Heart left ventricle (tissue), 16 donors: Measurements from ENCODE around the gene ADGRD1. TPM values are rescaled to one million over a fixed set of nuclear protein-coding genes. Genes with fewer than 3 reads are reported as not detected.

Experiments used
- ATAC-seq, 4 donors: fragments of 200-7000 bp; cut with Tn5 transposase; one replicate each; pipeline ENCODE4 v1.9.1; 2020 to 2022; ENCODE audit warnings: moderate library complexity in 4 of 4, mild to moderate bottlenecking in 3 of 4, moderate number of reproducible peaks in 1 of 4
- DNase-seq, 5 donors: peaks; one replicate each; pipeline ENCODE4 v3.0.0-alpha.2; 2020
- H3K27ac ChIP-seq, 12 donors: fragments of 200-600 bp; sonication (generic) in 4 of 12; one replicate each; pipeline versions ENCODE4 v1.5.0 to v1.8.0; 2016 to 2022; ENCODE audit warnings: mild to moderate bottlenecking in 2 of 12
- H3K27me3 ChIP-seq, 9 donors: fragments of 200-600 bp; sonication (generic) in 2 of 9; one replicate each; pipeline versions ENCODE4 v1.5.1 to v1.8.0; 2016 to 2022; ENCODE audit warnings: mild to moderate bottlenecking in 3 of 9
- H3K36me3 ChIP-seq, 9 donors: fragments of 200-600 bp; sonication (generic) in 2 of 9; one replicate each; pipeline versions ENCODE4 v1.5.0 to v1.8.0; 2018 to 2022; ENCODE audit warnings: mild to moderate bottlenecking in 2 of 9
- H3K4me1 ChIP-seq, 12 donors: fragments of 200-600 bp; sonication (generic) in 4 of 12; one replicate each; pipeline versions ENCODE4 v1.5.0 to v1.8.0; 2016 to 2022; ENCODE audit warnings: mild to moderate bottlenecking in 3 of 12
- H3K4me3 ChIP-seq, 12 donors: fragments of 200-600 bp; sonication (generic) in 4 of 12; one replicate each; pipeline versions ENCODE4 v1.5.0 to v1.8.0; 2017 to 2022; ENCODE audit warnings: mild to moderate bottlenecking in 9 of 12, moderate library complexity in 4 of 12
- H3K9me3 ChIP-seq, 12 donors: fragments of 200-600 bp; sonication (generic) in 4 of 12; one replicate each; pipeline versions ENCODE4 v1.5.0 to v1.8.0; 2016 to 2022; ENCODE audit warnings: mild to moderate bottlenecking in 1 of 12
- POLR2A ChIP-seq, 2 donors: fragments of 450-650 bp; IDR thresholded peaks; one replicate each; pipeline ENCODE4 v1.6.1; 2017; ENCODE audit warnings: antibody characterized with exemption in 2 of 2, mild to moderate bottlenecking in 2 of 2, moderate library complexity in 2 of 2
- WGBS, 4 donors: extraction: QIAGEN DNeasy Blood & Tissue Kit in 2 of 4; methylation state at CpG; one replicate each; pipeline versions ENCODE4 v1.1.5 to v1.1.7; 2013 to 2018; 5-methylcytosine and 5-hydroxymethylcytosine counted together
- intact Hi-C, 10 donors: fragments of 100-400 bp; cut with DNase I; formaldehyde crosslinking; loops; one replicate each; pipeline versions ENCODE4 v1.11.1 to v1.14.2; 2022
- polyA plus RNA-seq, 2 donors: library from polyadenylated mRNA; stranded (reverse); fragments of 200-250 nt; gene quantifications; one replicate each; pipeline ENCODE4 v1.2.3, GENCODE V29; 2013
- total RNA-seq, 9 donors: library from RNA; depleted of rRNA in 2 of 9; stranded (reverse); fragments of >200 nt in 2 of 9; fragmentation: NEBNext Ultra II Directional in 3 of 9; extraction: Animal tissue kit (Norgen Biotek cat#: 25700) in 3 of 9; gene quantifications; one replicate each; pipeline versions ENCODE4 v1.1.0 to v1.2.4, GENCODE V29; 2016 to 2023
- TF ChIP-seq, protein P1 (sequence below), 12 donors: fragments of 200-600 bp; sonication (generic) in 4 of 12; IDR thresholded peaks; one replicate each; pipeline versions ENCODE4 v1.5.0 to v1.8.0; 2018 to 2022; ENCODE audit warnings: antibody characterized with exemption in 12 of 12, mild to moderate bottlenecking in 5 of 12
- donor health status: ischemic (EF 13 %, LVEDD 7.1; RV severe dilation, severe dysfunction).
- donor health status: healthy with polysubstance abuse.
- donor health status: DM: no; HTN: yes; CAD: no.
- donor health status: DM: no; HTN: no; CAD: no.
- donor health status: ischemic (EF 25% LVEDD 6.9; RV normal size, moderate dysfunction).
- donor health status: ischemic (EF 25% LVEDD 5.7; RV mildly dilated, moderate dysfunction).
- donor health status: healthy.
- donor health status: DM: yes; HTN: yes; CAD: no.
- donor health status: ischemic (EF 35%, LVEDD 5.7; RV mildly dilated, moderate dysfunction).
- donor health status: nonischemic (EF 11% LVEDD 7.7; RV severe dilation, severe dysfunction).
- donor health status: DM: yes; HTN: yes; CAD: no.
- donor health status: PGD.
- donor health status: ischemic (EF 29% LVEDD 5.4; RV normal size, mild dysfunction).
- donor health status: nonischemic (EF 23%, LVEDD 6.1; RV moderate dilation, normal function).

Gene ADGRD1
- total and polyA plus RNA-seq, 11 donors, result 22.7 to 109 (median 66.3) TPM

DNA sequence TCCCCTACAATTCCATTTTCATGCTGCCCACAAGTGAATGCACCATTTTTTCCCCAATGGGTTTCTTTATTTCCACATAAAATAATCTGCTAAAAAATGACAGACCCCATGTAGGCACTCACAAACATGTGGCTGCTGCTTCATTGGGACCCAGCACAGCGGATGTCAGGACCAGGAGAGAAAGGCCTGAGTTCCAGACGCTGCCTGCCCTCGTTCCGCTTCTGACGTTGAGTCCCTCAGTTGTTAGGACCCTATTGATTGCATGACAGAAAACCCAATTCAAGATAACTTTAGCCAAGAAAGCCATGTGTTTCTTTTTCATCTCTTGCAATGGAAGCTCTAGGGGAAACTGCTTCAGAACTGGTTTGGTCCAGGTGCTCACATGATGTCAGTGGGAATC lies 34.6 kb downstream of the ADGRD1 start:
- TF ChIP-seq, protein P1, sequence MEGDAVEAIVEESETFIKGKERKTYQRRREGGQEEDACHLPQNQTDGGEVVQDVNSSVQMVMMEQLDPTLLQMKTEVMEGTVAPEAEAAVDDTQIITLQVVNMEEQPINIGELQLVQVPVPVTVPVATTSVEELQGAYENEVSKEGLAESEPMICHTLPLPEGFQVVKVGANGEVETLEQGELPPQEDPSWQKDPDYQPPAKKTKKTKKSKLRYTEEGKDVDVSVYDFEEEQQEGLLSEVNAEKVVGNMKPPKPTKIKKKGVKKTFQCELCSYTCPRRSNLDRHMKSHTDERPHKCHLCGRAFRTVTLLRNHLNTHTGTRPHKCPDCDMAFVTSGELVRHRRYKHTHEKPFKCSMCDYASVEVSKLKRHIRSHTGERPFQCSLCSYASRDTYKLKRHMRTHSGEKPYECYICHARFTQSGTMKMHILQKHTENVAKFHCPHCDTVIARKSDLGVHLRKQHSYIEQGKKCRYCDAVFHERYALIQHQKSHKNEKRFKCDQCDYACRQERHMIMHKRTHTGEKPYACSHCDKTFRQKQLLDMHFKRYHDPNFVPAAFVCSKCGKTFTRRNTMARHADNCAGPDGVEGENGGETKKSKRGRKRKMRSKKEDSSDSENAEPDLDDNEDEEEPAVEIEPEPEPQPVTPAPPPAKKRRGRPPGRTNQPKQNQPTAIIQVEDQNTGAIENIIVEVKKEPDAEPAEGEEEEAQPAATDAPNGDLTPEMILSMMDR (IDR thresholded peaks at IDR 0.05), result no peak
- no peak for TF ChIP-seq POLR2A (IDR thresholded peaks at IDR 0.05)
- intact Hi-C loops, result no loop called here
- Histone ChIP-seq H3K9me3 (no peaks in the 10 kb centered on the region), H3K4me1 (peaks cover 0 to 12% (median 2%) of the 10 kb centered on the region in 12 donors), H3K27me3 (no peaks in the 10 kb centered on the region), H3K27ac (no peak overlapping the region), H3K36me3 (peaks cover 0 to 47% (median 39%) of the 10 kb centered on the region in 9 donors), H3K4me3 (no peak overlapping the region)
- ATAC-seq, result no peak
- 83 to 96% (median 94%) methylated on average over 5 of the region's 5 CpGs for WGBS, 4 donors
- DNase-seq, result no peak

DNA sequence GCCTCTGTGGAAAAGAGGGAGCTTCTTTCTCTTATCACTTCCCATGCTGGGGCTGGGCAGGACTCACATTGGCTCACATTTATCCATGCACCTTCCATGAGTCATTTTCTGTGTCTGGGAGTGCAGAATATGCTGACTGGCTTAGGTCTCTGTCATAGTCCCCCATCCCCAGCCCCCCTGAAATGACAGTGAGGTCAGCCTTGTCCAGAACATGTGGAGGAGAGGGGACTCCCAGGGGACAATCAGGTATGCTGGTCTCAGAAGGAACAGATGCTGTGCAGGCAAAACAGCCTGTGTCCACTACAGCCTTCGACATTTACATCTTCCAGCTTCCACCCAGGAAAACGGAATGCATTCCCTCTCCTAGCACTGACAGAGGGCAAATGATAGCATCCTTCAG lies 35.0 kb downstream of the ADGRD1 start:
- no peak overlapping the region for H3K27ac ChIP-seq
- H3K27me3 ChIP-seq, result no peaks in the 10 kb centered on the region
- peaks cover 0 to 52% (median 43%) of the 10 kb centered on the region in 9 donors for H3K36me3 ChIP-seq
- DNase-seq (no peak), ATAC-seq (peak in 1 of 4 donors; percentile 40)
- H3K9me3 ChIP-seq, result no peaks in the 10 kb centered on the region
- peaks cover 0 to 8% (median 0%) of the 10 kb centered on the region in 12 donors for H3K4me1 ChIP-seq
- 54 to 80% (median 65%) methylated on average over 2 of the region's 2 CpGs for WGBS, 4 donors
- no peak for TF ChIP-seq POLR2A (IDR thresholded peaks at IDR 0.05)
- TF ChIP-seq, protein P1 (IDR thresholded peaks at IDR 0.05), result no peak
- intact Hi-C loops, result no loop called here
- H3K4me3 ChIP-seq, result no peak overlapping the region

DNA sequence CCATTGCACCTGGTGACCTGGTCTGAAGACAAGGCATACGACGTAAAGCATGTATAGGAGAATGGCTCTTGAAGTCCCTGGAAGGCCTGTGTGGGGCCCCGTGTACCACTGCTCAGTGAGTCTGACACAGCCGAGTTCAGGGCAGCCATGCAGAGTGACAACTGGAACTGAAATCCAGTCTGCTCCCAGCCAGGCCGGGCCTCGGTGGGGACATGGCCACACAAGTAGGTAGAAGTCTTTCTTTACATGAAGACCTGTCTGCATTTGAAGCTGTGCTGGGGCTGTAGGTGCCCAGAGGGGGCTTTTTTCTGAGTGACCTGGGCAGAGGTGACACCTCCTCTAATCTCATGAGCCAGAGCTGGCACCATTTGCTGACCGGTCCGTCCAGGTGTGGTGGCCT lies 35.7 kb downstream of the ADGRD1 start:
- TF ChIP-seq POLR2A (IDR thresholded peaks at IDR 0.05), result no peak
- TF ChIP-seq, protein P1 (IDR thresholded peaks at IDR 0.05), result no peak
- no peak for DNase-seq
- no peaks in the 10 kb centered on the region for H3K27me3 ChIP-seq
- peaks cover 0 to 6% (median 0%) of the 10 kb centered on the region in 12 donors for H3K4me1 ChIP-seq
- peaks cover 0 to 58% (median 49%) of the 10 kb centered on the region in 9 donors for H3K36me3 ChIP-seq
- ATAC-seq, result no peak
- no peak overlapping the region for H3K4me3 ChIP-seq
- WGBS, 4 donors, result 85 to 95% (median 93%) methylated on average over 6 to 8 of the region's 8 CpGs
- H3K9me3 ChIP-seq, result no peaks in the 10 kb centered on the region
- intact Hi-C loops, result no loop called here
- no peak overlapping the region for H3K27ac ChIP-seq

DNA sequence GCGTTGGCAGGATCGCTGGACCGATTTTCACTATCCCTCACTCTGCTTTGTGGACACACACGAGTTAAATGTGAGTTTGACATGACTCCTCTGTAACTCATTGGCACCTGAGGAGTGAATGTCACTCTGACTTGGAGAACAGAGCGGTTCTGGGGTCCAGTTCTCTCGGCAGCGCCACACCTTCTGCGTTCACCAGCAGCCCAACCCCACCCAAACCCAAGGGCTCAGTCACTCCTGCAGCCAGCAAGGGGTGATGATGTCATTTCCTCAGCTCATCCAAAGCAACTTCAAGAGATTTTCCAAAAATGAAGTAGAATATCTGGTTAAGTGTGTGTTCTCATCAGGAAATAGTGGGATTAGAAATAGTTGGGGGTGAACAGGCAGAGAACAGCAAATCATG lies 36.3 kb downstream of the ADGRD1 start:
- WGBS, 4 donors, result 78 to 85% (median 82%) methylated on average over 8 of the region's 8 CpGs
- intact Hi-C loops, result no loop called here
- TF ChIP-seq POLR2A (IDR thresholded peaks at IDR 0.05), result no peak
- TF ChIP-seq, protein P1 (IDR thresholded peaks at IDR 0.05), result no peak
- Histone ChIP-seq H3K36me3 (peaks cover 0 to 65% (median 53%) of the 10 kb centered on the region in 9 donors), H3K27me3 (no peaks in the 10 kb centered on the region), H3K4me1 (peaks cover 0 to 6% (median 0%) of the 10 kb centered on the region in 12 donors), H3K27ac (peak overlapping the region in 2 of 12 donors; percentile 12 to 27), H3K9me3 (no peaks in the 10 kb centered on the region), H3K4me3 (no peak overlapping the region)
- DNase-seq, result peak in 2 of 5 donors; percentile 24 to 59
- peak in 3 of 4 donors; percentile 51 to 77 (median 57) for ATAC-seq
